Activated CD4-positive, CD25-positive, alpha-beta regulatory T cell treated with anti-CD3 and anti-CD28 coated beads, Interleukin-2, amount 50 U/mL, for 16 hours (primary cell): Measurements from ENCODE around the gene BANK1.
"Not testable (repeated sequence)": the region's sequence is repeated elsewhere in the genome, so short reads cannot be mapped to it uniquely, and the experiment has no call there.

Experiments
- DNase-seq: peaks from one replicate; pipeline ENCODE4 v3.0.0-alpha.2; 2020; ENCODE audit warnings: low read depth, low spot score

BANK1 gene

GRCh38 chr4:101885574-101885973 lies 95.0 kb downstream of the BANK1 start:
- DNase-seq: no peak

DNA sequence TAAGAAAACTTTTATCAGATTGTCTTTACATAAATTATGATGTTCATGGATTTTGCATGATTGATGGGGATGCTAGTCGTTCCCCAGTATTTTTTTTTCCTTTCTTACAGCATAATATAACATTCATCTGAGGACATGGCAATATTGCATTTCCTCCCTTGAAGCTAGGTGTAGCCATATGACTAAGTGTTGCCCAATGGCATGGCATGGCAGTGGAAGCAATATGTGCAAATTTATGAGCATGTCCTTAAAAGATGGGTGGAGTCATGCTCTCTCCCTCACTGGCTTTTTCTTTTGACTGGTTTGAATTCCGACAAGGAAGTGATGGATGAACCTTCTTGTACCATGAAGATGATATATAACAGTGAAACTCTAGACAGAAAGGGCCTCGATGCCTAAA lies 96.3 kb downstream of the BANK1 start:
- no peak for DNase-seq

DNA sequence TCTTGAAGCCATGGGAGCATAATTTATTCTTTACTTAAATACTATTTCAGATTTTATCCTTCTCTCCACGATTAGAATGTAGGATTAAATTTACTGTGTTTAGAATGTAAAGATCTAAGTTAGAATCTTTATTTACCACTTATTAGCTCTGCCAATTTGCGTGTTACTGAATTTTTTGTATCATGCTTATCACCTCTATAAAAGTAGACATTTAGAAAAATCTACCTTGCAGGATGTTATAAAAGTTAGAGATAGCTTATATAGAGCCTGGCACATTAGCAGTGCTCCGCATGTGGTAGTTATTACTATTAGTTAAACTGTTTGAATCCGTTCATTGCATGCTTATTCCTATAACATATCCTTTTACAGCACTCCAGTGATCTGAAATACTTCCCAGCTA lies 97.9 kb downstream of the BANK1 start:
- no peak for DNase-seq

GRCh38 chr4:101905527-101905926 lies 115.0 kb downstream of the BANK1 start:
- not testable (repeated sequence) for DNase-seq

GRCh38 chr4:101910786-101911373 lies 120.3 kb downstream of the BANK1 start:
- no peak for DNase-seq

GRCh38 chr4:101911616-101912015 lies 121.1 kb downstream of the BANK1 start:
- no peak for DNase-seq

DNA sequence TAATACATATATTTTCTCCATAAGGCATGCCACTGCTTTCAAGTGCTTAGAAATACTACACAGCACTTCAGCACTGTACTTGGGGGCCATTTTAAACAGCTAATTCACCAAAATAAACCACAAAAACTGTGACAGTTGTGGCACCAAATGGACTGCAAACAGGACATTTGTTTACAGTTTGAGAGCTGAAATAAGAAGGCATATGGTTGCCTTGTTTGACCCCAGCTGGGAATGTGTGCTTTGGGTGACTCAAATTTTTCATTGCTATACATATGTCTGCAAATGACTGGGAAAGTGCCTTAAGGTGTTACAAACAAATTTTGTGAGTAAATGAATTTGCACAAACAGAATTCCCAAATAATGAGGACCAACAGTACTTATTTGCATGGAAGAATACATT lies 124.2 kb downstream of the BANK1 start:
- no peak for DNase-seq

GRCh38 chr4:101919373-101919977 lies 128.9 kb downstream of the BANK1 start:
- DNase-seq: no peak

DNA sequence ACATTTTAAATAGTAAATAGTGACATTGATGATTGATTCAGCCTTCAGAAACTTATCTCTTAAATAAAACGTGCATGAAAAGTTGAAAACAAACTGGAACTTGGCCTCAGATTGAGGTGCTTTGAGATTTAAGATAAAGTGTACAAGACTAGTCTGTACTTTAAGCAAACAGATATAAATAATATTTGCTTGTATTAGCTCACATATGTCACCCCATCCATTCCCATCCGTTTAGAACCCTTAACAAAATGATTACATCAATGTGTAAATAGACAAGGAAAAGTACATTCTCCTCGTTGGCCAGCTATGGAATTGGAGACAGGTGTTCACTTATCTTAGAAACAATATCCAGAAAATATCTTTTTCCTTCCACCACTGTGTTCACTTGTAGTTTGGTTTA lies 130.8 kb downstream of the BANK1 start:
- no peak for DNase-seq

DNA sequence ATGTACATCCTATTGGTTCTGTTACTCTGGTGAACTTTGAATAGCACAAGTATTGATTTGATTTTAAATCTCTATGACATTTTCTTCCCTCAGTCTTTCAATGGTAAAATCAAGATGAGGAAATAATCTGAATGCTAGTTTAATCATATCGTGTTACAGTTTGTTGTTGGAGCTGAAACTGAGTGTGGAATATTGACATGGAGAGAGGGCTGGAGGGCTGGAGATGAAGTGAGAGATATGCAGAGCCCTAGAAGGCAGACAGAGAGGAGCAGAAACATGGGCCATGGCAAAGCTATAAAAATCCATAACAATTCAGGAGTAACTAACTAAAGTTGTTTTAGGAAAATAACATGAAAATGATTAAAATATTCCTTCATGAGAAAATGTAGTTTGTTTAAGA lies 141.1 kb downstream of the BANK1 start:
- no peak for DNase-seq

GRCh38 chr4:101933855-101934254 lies 143.3 kb downstream of the BANK1 start:
- no peak for DNase-seq

DNA sequence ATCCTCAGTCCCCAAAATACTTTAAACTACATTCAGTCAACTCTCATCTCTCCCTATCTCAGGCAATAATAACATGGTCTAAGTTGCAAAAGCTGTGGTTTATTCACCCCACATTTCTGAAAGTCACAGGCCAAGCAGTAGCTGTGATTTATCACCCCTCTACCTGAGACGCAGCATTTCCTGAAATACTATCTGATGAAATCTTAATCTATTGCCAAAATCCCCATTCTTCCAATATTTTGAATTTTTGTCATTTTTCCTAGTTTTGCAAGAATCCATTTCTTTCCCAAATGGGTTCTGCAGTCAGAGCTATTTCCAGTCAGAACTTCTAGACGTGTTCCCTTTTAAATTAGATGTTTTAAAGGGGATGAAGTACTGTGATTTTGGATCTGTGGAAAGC lies 148.3 kb downstream of the BANK1 start:
- DNase-seq: no peak

GRCh38 chr4:101941816-101942358 lies 151.4 kb downstream of the BANK1 start:
- no peak for DNase-seq

GRCh38 chr4:101942891-101943290 lies 152.4 kb downstream of the BANK1 start:
- DNase-seq: no peak

- no peak for DNase-seq
Measured at GRCh38 chr4:101944649-101945048, 154.1 kb downstream of the BANK1 start.

GRCh38 chr4:101948055-101948454 lies 157.5 kb downstream of the BANK1 start:
- DNase-seq: no peak

DNA sequence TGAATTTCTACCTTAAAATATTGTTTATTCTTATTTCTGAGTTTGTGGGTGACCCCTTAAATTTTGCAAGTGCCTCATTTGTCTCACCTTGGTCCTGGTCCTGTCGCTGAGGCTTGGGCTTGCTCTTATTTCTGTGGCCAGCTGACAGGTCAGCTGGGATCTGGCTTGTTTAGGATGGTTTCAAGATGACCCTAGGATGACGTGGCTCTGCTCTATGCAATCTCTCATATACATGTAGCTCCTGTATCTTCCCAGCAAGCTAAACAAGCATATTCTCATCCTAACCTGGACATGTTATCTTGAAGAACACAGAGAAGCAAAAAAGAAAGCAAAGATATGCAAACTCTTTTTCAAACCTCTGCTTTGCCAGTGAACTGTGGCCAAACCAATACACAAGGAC lies 158.4 kb downstream of the BANK1 start:
- no peak for DNase-seq

GRCh38 chr4:101950258-101950979 lies 159.9 kb downstream of the BANK1 start:
- no peak for DNase-seq

- DNase-seq: no peak
Measured at GRCh38 chr4:101952985-101953384, 162.5 kb downstream of the BANK1 start.

GRCh38 chr4:101953949-101954348 lies 163.4 kb downstream of the BANK1 start:
- DNase-seq: no peak

- DNase-seq: no peak
Measured at GRCh38 chr4:101954351-101954750, 163.8 kb downstream of the BANK1 start.

DNA sequence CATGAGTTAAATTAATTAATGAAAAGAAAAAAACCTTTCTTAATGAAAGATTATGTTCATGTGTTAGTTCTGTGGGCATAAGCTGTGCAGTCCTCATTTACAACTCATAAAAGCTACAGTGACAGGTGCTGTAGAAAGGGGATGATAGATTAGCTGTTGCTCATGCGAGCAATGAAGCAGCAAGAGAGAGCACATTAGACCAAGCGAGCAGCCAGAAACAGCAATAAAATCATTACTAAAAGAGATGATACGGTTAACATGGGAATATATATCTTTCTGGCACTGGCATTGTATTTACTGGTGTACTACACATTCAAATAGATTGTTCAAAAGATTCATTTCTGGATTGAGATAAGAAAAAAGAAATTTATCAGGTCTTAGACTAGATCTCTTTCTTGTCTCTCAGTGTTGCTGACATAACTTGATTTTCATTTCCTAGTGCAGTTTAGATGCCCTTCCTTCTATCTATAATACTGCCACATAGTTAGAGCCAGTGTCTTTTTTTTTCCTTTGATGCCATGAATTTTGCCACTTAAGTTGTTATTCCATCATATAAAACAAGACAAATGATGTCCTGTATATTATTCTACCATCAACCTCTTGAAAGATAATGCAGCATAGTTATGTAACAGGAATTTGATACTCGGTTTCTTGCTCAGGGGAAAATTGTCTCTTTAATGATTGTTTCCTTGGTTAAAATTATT lies 164.6 kb downstream of the BANK1 start:
- DNase-seq: no peak
